Activated naive CD4-positive, alpha-beta T cell treated with Interleukin-2 at 50 U/mL for 16 hours (primary cell): Measurements from ENCODE around the gene NUP155.
"Not testable (repeated sequence)": the region's sequence is repeated elsewhere in the genome, so short reads cannot be mapped to it uniquely, and the experiment has no call there.

Experiments
- DNase-seq: peaks from one replicate; pipeline ENCODE4 v3.0.0-alpha.2; 2020

NUP155 gene

GRCh38 chr5:37370864-37371726, at the start of gene NUP155:
NUP155 (minus strand) TSS chr5:37371106; CDS start chr5:37370977, 129 bp downstream.
- DNase-seq, result peak; percentile 91

DNA sequence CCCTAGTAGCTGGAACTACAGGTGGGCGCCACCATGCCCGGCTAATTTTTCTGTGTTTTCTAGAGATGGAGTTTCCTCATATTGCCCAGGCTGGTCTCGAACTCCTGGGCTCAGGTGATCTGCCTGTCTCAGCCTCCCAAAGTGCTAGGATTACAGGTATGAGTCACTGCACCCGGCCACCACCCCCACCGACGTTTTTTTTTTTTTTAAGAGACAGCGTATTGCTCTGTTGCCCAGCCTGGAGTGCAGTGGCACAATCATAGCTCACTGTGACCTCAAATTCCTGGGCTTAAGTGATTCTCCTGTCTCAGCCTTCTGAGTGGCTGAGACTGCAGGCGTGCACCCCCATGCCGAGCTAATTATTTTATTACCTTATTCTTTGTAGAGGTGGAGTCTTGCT, 46.4 kb upstream of the NUP155 start:
- DNase-seq, result no peak

DNA sequence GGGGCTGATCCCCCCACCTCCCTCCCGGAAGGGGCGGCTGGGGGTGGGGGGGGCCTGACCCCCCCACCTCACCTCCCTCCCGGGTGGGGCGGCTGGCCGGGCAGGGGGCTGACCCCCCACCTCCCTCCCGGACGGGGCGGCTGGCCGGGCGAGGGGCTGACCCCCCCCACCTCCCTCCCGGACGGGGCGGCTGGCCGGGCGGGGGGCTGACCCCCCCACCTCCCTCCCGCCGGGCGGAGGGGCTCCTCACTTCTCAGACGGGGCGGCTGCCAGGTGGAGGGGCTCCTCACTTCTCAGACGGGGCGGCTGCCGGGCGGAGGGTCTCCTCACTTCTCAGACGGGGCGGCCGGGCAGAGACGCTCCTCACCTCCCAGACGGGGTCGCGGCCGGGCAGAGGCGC, 44.5 kb upstream of the NUP155 start:
- not testable (repeated sequence) for DNase-seq

GRCh38 chr5:37412515-37412914, 41.6 kb upstream of the NUP155 start:
- DNase-seq, result no peak

- DNase-seq, result no peak
These were observed 29.6 kb upstream of the NUP155 start for GRCh38 chr5:37400501-37400900.

- DNase-seq, result no peak
These were observed 25.4 kb upstream of the NUP155 start for GRCh38 chr5:37396352-37396751.

DNA sequence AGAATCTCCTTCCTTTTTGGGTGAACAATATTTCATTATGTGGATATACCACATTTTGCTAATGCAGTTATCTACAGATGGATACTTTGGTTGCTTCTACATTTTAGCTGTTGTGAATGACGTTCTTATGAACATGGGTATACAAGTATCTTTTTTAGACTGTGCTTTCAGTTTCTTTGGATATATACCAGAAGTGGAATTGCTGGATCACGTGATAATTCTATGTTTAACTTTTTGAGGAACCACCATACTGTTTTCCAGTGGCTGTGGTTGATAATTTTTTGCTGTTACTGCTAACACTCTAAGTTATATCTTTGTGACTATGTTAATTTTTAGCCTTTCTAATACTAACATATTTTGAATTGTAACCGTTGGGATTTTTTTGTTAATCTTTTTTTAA, 20.7 kb upstream of the NUP155 start:
- DNase-seq, result no peak

GRCh38 chr5:37379100-37379628, 8.3 kb upstream of the NUP155 start, which contains the start of gene WDR70:
WDR70 (plus strand) TSS chr5:37379318; CDS start chr5:37379368, 50 bp downstream.
- DNase-seq, result peak; percentile 85

- DNase-seq, result not testable (repeated sequence)
These were observed 7.2 kb upstream of the NUP155 start for GRCh38 chr5:37378066-37378465.

DNA sequence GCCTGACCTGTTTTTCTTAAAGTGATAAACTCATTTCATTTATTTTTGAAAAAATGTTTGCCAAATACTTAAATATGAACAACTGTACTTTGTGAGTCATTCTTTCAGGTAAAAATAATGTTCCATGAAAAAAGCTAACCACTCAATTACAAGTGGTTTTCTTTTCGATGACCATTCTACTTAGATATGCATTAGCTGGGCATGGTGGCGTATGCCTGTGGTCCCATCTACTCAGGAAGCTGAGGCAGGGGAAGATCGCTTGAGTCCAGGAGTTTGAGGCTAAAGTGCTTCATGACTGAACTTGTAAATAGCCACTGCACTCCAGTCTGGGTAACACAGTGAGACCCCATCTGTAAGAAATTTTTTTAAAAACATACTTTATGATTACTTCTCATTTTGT, 4.2 kb upstream of the NUP155 start:
- DNase-seq, result no peak

DNA sequence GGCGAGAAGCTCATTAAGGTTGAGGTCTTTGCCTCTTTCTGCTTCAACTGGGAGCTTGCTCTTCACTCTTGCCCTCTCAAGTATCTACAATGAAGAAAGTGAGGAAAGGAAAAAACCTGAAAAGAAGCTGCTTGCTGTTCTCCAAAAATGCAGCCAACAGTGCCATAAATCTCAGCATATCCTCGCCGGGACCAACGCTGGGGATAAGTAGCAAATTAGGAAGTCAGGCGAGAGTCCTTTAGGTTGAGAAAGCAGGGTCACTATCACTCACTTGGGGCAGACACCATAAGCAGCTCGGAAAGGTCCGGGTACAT, 399 bp downstream of the NUP155 start:
- DNase-seq, result no peak

GRCh38 chr5:37355161-37355560, 15.7 kb downstream of the NUP155 start:
- DNase-seq, result no peak

DNA sequence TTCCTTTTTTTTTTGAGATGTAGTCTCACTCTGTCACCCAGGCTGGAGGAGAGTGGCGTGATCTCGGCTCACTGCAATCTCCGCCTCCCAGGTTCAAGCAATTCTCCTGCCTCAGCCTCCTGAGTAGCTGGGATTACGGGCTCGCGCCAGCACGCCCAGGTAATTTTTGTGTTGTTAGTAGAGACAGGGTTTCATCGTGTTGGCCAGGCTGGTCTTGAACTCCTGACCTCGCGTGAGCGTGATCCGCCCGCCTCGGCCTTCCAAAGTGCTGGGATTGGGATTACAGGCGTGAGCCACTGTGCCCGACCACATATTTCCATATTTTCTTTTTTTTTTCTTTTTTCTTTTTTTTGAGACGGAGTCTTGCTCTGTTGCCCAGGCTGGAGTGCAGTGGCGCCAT, 28.2 kb downstream of the NUP155 start:
- DNase-seq, result not testable (repeated sequence)

DNA sequence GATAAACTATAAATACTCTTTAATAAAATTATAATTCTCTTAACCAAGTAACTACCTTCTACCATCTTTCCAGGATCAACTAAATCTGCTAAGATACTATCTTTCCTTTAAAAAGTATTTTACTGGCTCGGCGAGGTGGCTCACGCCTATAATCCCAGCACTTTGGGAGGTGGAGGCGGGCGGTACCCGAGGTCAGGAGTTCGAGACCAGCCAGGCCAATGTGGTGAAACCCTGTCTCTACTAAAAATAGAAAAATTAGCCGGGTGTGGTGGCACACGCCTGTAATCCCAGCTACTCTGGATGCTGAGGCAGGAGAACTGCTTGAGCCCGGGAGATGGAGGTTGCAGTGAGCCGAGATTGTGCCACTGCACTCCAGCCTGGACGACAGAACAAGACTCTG, 36.2 kb downstream of the NUP155 start:
- DNase-seq, result not testable (repeated sequence)

DNA sequence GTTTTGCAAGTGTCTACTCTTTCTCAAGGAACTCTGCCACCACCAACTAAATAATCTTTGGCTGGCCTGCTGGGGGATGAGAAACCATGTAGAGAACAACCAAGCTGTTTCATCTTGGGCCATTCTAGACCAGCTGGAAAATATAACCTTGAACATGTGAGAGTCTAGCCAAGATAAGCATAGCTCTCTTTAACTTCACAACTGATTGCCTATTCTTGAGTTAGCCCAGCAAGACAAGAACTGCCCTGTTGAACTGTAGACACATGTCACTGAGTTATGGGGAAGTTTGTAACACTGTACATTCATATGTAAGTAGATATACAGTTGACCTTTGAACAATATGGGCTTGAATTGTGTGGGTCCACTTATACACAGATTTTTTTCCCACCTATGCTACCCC, 44.4 kb downstream of the NUP155 start:
- DNase-seq, result no peak

DNA sequence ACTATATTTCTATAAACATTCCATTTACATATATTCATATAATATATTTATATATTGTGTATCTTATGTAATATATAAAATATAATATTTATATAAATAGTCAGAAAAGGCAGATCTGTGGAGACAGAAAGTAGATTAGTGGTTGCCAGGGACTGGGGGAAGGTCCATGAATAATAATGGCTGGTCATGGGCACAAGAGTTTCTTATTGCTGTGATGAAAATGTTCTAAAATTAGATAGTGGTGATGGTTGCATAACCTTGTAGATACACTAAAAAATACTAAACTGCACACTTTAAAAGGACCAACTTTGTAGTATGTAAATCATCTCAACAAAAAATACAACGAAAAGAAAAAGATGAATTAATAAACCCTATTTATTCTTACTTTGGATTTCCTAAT, 47.3 kb downstream of the NUP155 start:
- no peak for DNase-seq

DNA sequence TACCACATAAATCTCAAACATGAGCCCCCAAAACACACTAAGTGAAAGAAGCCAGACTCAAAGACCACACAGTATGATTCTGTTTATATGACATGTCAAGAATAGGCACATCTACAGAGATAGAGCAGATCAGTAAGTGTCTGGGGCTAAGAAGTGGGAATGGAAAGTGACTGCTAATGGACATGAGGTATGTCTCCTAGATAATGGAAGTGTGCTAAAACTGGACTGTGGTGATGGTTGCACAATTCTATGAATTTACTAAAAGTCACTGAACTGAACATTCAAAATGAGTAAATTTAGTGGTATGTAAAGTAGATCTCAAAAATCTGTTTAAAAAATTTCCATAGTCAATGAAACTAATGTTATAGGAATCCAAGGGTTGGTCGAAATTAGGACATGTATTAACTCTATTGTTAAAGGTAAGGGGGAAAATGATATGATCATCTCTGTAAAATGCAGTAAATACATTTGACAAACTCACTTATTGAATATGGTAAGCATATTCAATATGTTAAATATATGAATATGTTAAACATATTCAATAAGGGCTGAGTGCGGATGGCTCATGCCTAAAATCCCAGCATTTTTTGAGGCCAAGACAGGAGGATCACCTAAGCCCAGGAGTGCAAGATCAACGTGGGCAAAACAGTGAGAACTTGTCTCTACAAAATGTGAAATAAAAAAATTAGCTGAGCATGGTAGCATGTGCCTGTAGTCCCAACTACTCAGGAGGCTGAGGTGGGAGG, 51.7 kb downstream of the NUP155 start:
- no peak for DNase-seq

DNA sequence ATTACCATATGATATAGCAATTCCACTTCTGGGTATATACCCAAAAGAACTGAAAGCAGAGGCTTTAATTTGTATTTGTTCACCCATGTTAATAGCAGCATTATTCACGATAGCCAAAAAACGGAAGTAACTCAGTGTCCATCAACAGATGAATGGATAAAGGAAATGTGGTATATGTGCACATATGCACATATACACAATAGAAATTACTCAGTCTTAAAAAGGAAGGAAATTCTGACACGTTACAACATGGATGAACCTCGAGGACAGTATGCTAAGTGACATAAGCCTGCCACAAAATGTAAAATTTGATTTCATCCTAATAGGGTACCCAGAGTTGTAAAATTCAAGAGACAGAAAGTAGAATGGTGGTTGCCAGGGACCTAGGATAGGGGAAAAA, 54.9 kb downstream of the NUP155 start:
- DNase-seq, result no peak

- DNase-seq, result no peak
These were observed 60.5 kb downstream of the NUP155 start for GRCh38 chr5:37310360-37310759.

- no peak for DNase-seq
These were observed 62.1 kb downstream of the NUP155 start for GRCh38 chr5:37308793-37309192.

- no peak for DNase-seq
These were observed 66.0 kb downstream of the NUP155 start for GRCh38 chr5:37304888-37305287.

DNA sequence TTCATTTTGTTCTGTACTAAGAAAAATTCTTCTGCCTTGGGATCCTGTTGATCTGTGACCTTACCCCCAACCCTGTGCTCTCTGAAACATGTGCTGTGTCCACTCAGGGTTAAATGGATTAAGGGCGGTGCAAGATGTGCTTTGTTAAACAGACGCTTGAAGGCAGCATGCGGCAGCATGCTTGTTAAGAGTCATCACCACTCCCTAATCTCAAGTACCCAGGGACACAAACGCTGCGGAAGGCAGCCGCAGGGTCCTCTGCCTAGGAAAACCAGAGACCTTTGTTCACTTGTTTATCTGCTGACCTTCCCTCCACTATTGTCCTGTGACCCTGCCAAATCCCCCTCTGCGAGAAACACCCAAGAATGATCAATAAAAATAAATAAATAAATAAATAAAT, 74.6 kb downstream of the NUP155 start:
- not testable (repeated sequence) for DNase-seq

GRCh38 chr5:37283214-37283820, 87.6 kb downstream of the NUP155 start:
- no peak for DNase-seq

- no peak for DNase-seq
These were observed 95.4 kb downstream of the NUP155 start for GRCh38 chr5:37275511-37275910.
